ENCODE data around the gene GLT6D1. TPM values are rescaled to one million over a fixed set of nuclear protein-coding genes. Genes with fewer than 3 reads are reported as not detected.

The GLT6D1 gene
- total RNA-seq, 4 donors from 2014 or later, result not detected

DNA sequence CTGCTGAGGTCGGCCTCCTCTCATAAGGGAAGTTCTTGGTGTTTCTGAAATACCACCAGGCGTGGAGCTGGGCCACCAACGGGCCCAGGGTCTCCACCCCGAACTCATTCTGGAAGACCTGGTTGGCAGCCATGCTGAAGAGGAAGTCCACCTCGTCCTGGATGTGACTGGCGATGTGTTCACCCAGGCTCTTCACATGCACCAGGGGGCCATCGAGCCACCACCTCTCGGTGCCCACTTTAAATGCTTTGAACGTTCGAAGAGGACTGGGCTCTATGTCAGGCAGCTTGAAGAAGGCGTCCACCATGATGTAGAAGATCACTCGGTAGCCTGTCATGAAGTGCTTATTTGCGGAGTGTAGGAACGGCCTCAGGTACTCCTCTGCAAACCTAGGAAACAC lies 15.1 kb downstream of the GLT6D1 start:
- 69 to 92% methylated on average over 2 to 5 of the region's 14 CpGs for WGBS, 2 donors (ENCODE audit: low coverage in 1 of 2)
- Histone ChIP-seq H3K4me3 (no peak overlapping the region), H3K27ac (no peak overlapping the region), H3K4me1 (no peaks in the 10 kb centered on the region), H3K36me3 (no peaks in the 10 kb centered on the region), H3K9me3 (peaks cover 0 to 38% (median 0%) of the 10 kb centered on the region in 3 donors), H3K27me3 (peaks cover 20% of the 10 kb centered on the region)
- ATAC-seq, result no peak
- TF ChIP-seq, protein P1, sequence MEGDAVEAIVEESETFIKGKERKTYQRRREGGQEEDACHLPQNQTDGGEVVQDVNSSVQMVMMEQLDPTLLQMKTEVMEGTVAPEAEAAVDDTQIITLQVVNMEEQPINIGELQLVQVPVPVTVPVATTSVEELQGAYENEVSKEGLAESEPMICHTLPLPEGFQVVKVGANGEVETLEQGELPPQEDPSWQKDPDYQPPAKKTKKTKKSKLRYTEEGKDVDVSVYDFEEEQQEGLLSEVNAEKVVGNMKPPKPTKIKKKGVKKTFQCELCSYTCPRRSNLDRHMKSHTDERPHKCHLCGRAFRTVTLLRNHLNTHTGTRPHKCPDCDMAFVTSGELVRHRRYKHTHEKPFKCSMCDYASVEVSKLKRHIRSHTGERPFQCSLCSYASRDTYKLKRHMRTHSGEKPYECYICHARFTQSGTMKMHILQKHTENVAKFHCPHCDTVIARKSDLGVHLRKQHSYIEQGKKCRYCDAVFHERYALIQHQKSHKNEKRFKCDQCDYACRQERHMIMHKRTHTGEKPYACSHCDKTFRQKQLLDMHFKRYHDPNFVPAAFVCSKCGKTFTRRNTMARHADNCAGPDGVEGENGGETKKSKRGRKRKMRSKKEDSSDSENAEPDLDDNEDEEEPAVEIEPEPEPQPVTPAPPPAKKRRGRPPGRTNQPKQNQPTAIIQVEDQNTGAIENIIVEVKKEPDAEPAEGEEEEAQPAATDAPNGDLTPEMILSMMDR (IDR thresholded peaks at IDR 0.05), result no peak
- TF ChIP-seq EP300 (IDR thresholded peaks at IDR 0.05) (no peak), POLR2AphosphoS5 (IDR thresholded peaks at IDR 0.05) (no peak), POLR2A (IDR thresholded peaks at IDR 0.05) (no peak)

DNA sequence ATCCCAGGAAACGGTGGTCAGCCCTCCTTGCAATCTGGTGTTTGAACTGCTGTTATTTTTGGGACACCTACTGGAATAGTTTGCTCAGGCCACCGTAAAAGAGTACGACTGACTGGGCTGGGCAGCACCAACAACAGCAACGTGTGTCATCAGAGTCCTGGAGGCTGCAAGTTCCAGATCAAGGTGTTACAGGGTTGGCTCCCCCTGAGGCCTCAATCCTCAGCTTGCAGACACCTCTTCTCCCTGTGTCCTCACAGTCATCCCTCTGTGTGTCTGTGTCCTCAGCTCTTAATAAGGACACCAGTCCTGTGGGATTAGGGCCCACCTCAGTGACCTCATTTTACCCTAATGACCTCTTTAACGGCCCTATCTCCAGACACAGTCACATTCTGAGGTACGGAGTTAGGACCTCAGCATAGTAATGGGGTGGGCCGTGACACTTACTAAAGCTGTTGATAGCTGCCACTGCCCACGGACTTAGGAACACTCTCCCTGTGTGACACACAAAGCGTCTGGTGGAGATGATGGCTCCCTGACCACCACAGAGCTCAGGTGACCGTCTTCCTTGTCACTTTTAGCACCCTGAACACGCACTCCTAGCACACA lies 16.8 kb downstream of the GLT6D1 start:
- TF ChIP-seq, protein P1 (IDR thresholded peaks at IDR 0.05), result no peak
- TF ChIP-seq POLR2A (IDR thresholded peaks at IDR 0.05) (no peak), EP300 (IDR thresholded peaks at IDR 0.05) (no peak)

DNA sequence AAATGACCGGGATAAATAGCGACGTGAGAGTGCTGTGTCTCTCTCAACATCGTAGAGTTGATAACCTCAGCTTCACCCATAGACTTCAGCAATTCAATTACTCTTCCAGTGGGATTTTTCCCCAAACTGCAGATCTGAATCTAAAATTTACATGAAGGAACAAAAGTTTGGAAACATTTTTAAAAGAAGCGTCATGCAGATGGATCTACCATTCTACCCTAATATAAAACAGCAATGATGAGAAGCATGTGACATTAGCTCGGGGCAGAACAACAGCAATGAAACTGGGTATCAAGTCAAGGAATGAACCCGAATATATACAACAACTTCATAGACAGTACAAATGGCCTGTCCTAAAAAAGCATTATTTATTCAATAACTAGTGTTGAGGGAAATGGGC lies 18.8 kb downstream of the GLT6D1 start:
- Histone ChIP-seq H3K27me3 (peaks cover 45% of the 10 kb centered on the region), H3K4me3 (no peak overlapping the region), H3K27ac (no peak overlapping the region), H3K9me3 (peaks cover 0 to under 1% (median 0%) of the 10 kb centered on the region in 3 donors), H3K36me3 (no peaks in the 10 kb centered on the region), H3K4me1 (no peaks in the 10 kb centered on the region)
- TF ChIP-seq POLR2A (IDR thresholded peaks at IDR 0.05), result no peak
- no peak for TF ChIP-seq EP300 (IDR thresholded peaks at IDR 0.05)
- TF ChIP-seq POLR2AphosphoS5 (IDR thresholded peaks at IDR 0.05), result no peak
- TF ChIP-seq, protein P1 (IDR thresholded peaks at IDR 0.05), result no peak
- no peak for ATAC-seq
- 28 to 58% methylated on average over 6 to 7 of the region's 7 CpGs for WGBS, 2 donors (ENCODE audit: low coverage in 1 of 2)

More for the DNA sequence above, 16.8 kb downstream of the GLT6D1 start:
- no peak for ATAC-seq
- peaks cover 0 to 20% (median 0%) of the 10 kb centered on the region in 3 donors for H3K9me3 ChIP-seq
- H3K36me3 ChIP-seq, result no peaks in the 10 kb centered on the region
- H3K4me3 ChIP-seq, result no peak overlapping the region
- H3K4me1 ChIP-seq, result no peaks in the 10 kb centered on the region
- peaks cover 37% of the 10 kb centered on the region for H3K27me3 ChIP-seq
- H3K27ac ChIP-seq, result no peak overlapping the region
- 70 to 72% methylated on average over 3 to 5 of the region's 11 CpGs for WGBS, 2 donors (ENCODE audit: low coverage in 1 of 2)

DNA sequence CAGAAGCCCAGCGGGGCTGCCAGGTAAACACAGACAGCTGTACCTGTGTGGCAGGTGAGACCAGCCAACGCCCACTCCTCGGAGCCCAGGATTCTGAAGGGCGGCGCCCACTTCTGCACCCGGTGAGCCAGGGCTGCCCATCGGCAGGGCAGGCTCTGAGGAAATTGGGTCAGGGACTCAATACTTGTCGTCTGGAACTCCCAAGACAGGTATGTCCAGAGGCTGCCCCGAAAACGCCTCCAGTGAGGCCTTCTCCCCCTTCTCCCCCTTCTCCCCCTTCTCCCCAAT lies 19.8 kb downstream of the GLT6D1 start:
- Histone ChIP-seq H3K27me3 (peaks cover 52% of the 10 kb centered on the region), H3K36me3 (no peaks in the 10 kb centered on the region), H3K4me1 (no peaks in the 10 kb centered on the region), H3K9me3 (no peaks in the 10 kb centered on the region), H3K27ac (no peak overlapping the region), H3K4me3 (no peak overlapping the region)
- TF ChIP-seq POLR2AphosphoS5 (IDR thresholded peaks at IDR 0.05) (no peak), POLR2A (IDR thresholded peaks at IDR 0.05) (no peak), EP300 (IDR thresholded peaks at IDR 0.05) (no peak)
- TF ChIP-seq, protein P1 (IDR thresholded peaks at IDR 0.05), result no peak
- ATAC-seq, result no peak
- 49 to 86% methylated on average over 3 to 6 of the region's 10 CpGs for WGBS, 2 donors (ENCODE audit: low coverage in 1 of 2)

DNA sequence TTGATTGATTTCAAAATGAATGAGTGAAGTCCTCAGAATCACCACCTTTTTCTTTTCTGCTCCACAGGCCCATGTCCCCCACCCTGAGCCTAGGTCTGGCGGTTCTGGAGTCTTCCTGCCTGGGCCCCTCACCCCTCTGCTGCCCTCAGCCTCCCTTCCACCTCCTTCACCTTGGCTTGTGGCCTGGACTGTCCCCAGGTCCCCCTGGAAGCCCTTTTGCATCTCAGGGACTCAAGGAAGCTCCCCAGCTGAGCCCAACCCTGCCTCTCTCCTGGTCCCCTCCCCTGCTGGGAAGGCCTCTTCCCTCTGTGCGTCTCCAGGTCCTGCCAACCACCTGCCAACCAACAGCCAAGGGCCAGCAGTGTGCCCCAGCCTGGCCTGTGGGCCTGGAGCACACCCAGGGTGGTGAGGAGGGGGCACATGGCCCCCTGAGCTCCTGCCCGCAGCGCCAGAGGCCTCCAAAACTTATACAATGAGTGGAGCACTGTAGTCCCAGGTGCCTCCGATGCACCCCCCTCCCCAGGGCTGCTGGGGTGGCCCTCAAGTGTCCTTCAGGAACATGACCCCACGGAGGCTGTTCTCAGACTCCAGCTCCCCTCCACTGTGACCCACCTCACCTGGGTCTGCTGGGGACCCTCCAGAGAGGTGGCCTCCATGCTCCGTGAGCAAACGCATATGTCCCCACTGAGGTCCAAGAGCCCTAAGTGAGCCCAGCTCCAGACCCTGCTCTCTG lies 20.3 kb downstream of the GLT6D1 start:
- 88% methylated on average over 3 of the region's 8 CpGs; no CpG with 5 or more reads in 1 of the 2 donors for WGBS, 2 donors (ENCODE audit: low coverage in 1 of 2)
- ATAC-seq, result no peak
- no peak overlapping the region for H3K4me3 ChIP-seq
- H3K27ac ChIP-seq, result no peak overlapping the region
- H3K9me3 ChIP-seq, result no peaks in the 10 kb centered on the region
- TF ChIP-seq POLR2A (IDR thresholded peaks at IDR 0.05) (no peak), EP300 (IDR thresholded peaks at IDR 0.05) (no peak), POLR2AphosphoS5 (IDR thresholded peaks at IDR 0.05) (no peak)
- TF ChIP-seq, protein P1 (IDR thresholded peaks at IDR 0.05), result no peak
- no peaks in the 10 kb centered on the region for H3K4me1 ChIP-seq
- H3K36me3 ChIP-seq, result no peaks in the 10 kb centered on the region
- peaks cover 57% of the 10 kb centered on the region for H3K27me3 ChIP-seq

Data from gastroesophageal sphincter (tissue), 4 donors.